GM23338 (cell line): ENCODE measurements around the gene SNX15. TPM values are rescaled to one million over a fixed set of nuclear protein-coding genes. Genes with fewer than 3 reads are reported as not detected.

ENCODE experiments used
- ATAC-seq: fragments of 200-7000 bp; cut with Tn5 transposase; 3 replicates; pipeline ENCODE4 v1.9.1; 2020
- DNase-seq: peaks from one replicate; pipeline ENCODE4 v3.0.0-alpha.2; 2015; ENCODE audit warnings: low spot score
- H2AFZ ChIP-seq: fragments of 200-600 bp; sonication (generic); 2 replicates; pipeline ENCODE4 v1.8.0; 2016; ENCODE audit warnings: antibody characterized with exemption, mild to moderate bottlenecking, moderate library complexity
- H3F3A ChIP-seq: fragments of 200-600 bp; sonication (generic); replicated peaks from 2 replicates; pipeline ENCODE4 v1.8.0; 2017; ENCODE audit warnings: antibody characterized with exemption, mixed run types, low read depth
- H3K27ac ChIP-seq: fragments of 200-600 bp; sonication (generic); 2 replicates; pipeline ENCODE4 v1.6.1; 2016; ENCODE audit warnings: low read depth
- H3K27me3 ChIP-seq: fragments of 200-600 bp; sonication (generic); 2 replicates; pipeline ENCODE4 v1.8.0; 2016; ENCODE audit warnings: mild to moderate bottlenecking, mixed run types, moderate library complexity; ENCODE audit not compliant: insufficient read depth
- H3K36me3 ChIP-seq: fragments of 200-600 bp; sonication (generic); 2 replicates; pipeline ENCODE4 v1.8.0; 2016; ENCODE audit warnings: mild to moderate bottlenecking; ENCODE audit not compliant: insufficient read depth
- H3K4me1 ChIP-seq: fragments of 200-600 bp; sonication (generic); 2 replicates; pipeline ENCODE4 v1.8.0; 2016; ENCODE audit warnings: mild to moderate bottlenecking, moderate library complexity; ENCODE audit not compliant: insufficient read depth
- H3K4me2 ChIP-seq: fragments of 200-600 bp; sonication (generic); 2 replicates; pipeline ENCODE4 v1.7.1; 2017; ENCODE audit warnings: mixed run types
- H3K4me3 ChIP-seq: fragments of 200-600 bp; sonication (generic); 2 replicates; pipeline ENCODE4 v1.6.1; 2016; ENCODE audit warnings: mixed run types
- H3K79me2 ChIP-seq: fragments of 200-600 bp; sonication (generic); replicated peaks from 2 replicates; pipeline ENCODE4 v1.8.0; 2017; ENCODE audit warnings: mild to moderate bottlenecking; ENCODE audit not compliant: insufficient read depth
- H3K9me2 ChIP-seq: fragments of 200-600 bp; sonication (generic); 2 replicates; pipeline ENCODE4 v1.8.0; 2017; ENCODE audit not compliant: insufficient read depth
- H4K20me1 ChIP-seq: fragments of 200-600 bp; sonication (generic); replicated peaks from 2 replicates; pipeline ENCODE4 v1.8.0; 2017; ENCODE audit warnings: mild to moderate bottlenecking; ENCODE audit not compliant: insufficient read depth
- H3K27ac Mint-ChIP-seq: 2 replicates; pipeline ENCODE4 v1.8.0; 2020; ENCODE audit warnings: inconsistent platforms, mild to moderate bottlenecking, moderate library complexity, mixed read lengths
- H3K27me3 Mint-ChIP-seq: 3 replicates; pipeline ENCODE4 v1.8.0; 2022; ENCODE audit warnings: low read depth, mild to moderate bottlenecking, moderate library complexity, mixed read lengths, inconsistent platforms; ENCODE audit not compliant: insufficient read depth, poor library complexity
- H3K36me3 Mint-ChIP-seq: 3 replicates; pipeline ENCODE4 v1.8.0; 2021; ENCODE audit warnings: low read depth, mild to moderate bottlenecking, inconsistent platforms, moderate library complexity, mixed read lengths
- H3K4me1 Mint-ChIP-seq: 3 replicates; pipeline ENCODE4 v1.8.0; 2020; ENCODE audit warnings: mild to moderate bottlenecking, inconsistent platforms, mixed read lengths
- H3K4me3 Mint-ChIP-seq: 3 replicates; pipeline ENCODE4 v1.8.0; 2021; ENCODE audit warnings: moderate library complexity, mild to moderate bottlenecking, inconsistent platforms, mixed read lengths
- H3K9me3 Mint-ChIP-seq: 3 replicates; pipeline ENCODE4 v1.8.0; 2020; ENCODE audit warnings: moderate library complexity, mild to moderate bottlenecking, inconsistent platforms, mixed read lengths
- CREB1 ChIP-seq: fragments of 250-450 bp; sonication (Bioruptor Pico); IDR thresholded peaks from 2 replicates; pipeline ENCODE4 v1.5.0; 2020; ENCODE audit warnings: low read depth, mild to moderate bottlenecking, moderate library complexity
- EZH2 ChIP-seq: fragments of 200-600 bp; sonication (generic); IDR thresholded peaks from one replicate; pipeline ENCODE4 v1.8.0; 2017; ENCODE audit warnings: antibody characterized with exemption, mild to moderate bottlenecking, low read depth; ENCODE audit not compliant: unreplicated experiment
- EZH2phosphoT487 ChIP-seq: fragments of 200-600 bp; sonication (generic); IDR thresholded peaks from one replicate; pipeline ENCODE4 v1.8.1; 2018; ENCODE audit warnings: antibody characterized with exemption; ENCODE audit not compliant: unreplicated experiment
- JUNB ChIP-seq: IDR thresholded peaks from one replicate; pipeline ENCODE4 v1.6.1; 2016; ENCODE audit warnings: antibody characterized with exemption; ENCODE audit not compliant: unreplicated experiment
- NANOG ChIP-seq: IDR thresholded peaks from 2 replicates; pipeline ENCODE4 v1.6.1; 2016; ENCODE audit warnings: antibody characterized with exemption, borderline replicate concordance
- POLR2AphosphoS5 ChIP-seq: IDR thresholded peaks from 2 replicates; pipeline ENCODE4 v1.6.1; 2016; ENCODE audit warnings: antibody characterized with exemption, low read depth
- STAT1 ChIP-seq: IDR thresholded peaks from one replicate; pipeline ENCODE4 v1.6.1; 2016; ENCODE audit warnings: antibody characterized with exemption; ENCODE audit not compliant: unreplicated experiment
- ZNF114 ChIP-seq: fragments of 250-450 bp; sonication (Bioruptor Pico); IDR thresholded peaks from 2 replicates; pipeline ENCODE4 v1.5.0; 2020; ENCODE audit warnings: mild to moderate bottlenecking, moderate library complexity
- ZNF331 ChIP-seq: fragments of 250-450 bp; sonication (Bioruptor Pico); IDR thresholded peaks from 2 replicates; pipeline ENCODE4 v1.5.0; 2020; ENCODE audit warnings: low read depth, mild to moderate bottlenecking, moderate library complexity
- polyA plus RNA-seq: library from polyadenylated mRNA; unstranded; fragments of >200 nt; fragmentation: Nextera tagmentation; extraction: Ambion mirVana; gene quantifications from 2 replicates; pipeline ENCODE4 v1.2.1, GENCODE V29; 2016
- total RNA-seq: library from RNA; depleted of rRNA; stranded (reverse); fragments of >200 nt; shearing (Covaris generic); gene quantifications from 2 replicates; pipeline ENCODE4 v1.2.3, GENCODE V29; 2014
- TF ChIP-seq, protein P1 (sequence below), 2 experiments: fragments of 200-600 bp in 1 of 2; sonication (generic) in 1 of 2; conservative IDR thresholded peaks; 2 replicates each; pipeline versions ENCODE4 v1.5.1 to v1.6.1; 2016 to 2017; ENCODE audit warnings: antibody characterized with exemption in 2 of 2, low read depth in 2 of 2, mild to moderate bottlenecking in 2 of 2, moderate library complexity in 1 of 2
- TF ChIP-seq, protein P2 (sequence below): fragments of 250-450 bp; sonication (Bioruptor Pico); IDR thresholded peaks from 2 replicates; pipeline ENCODE4 v1.5.0; 2020; ENCODE audit warnings: mild to moderate bottlenecking, moderate library complexity
- TF ChIP-seq, protein P3 (sequence below): IDR thresholded peaks from one replicate; pipeline ENCODE4 v1.6.1; 2018; ENCODE audit warnings: antibody characterized with exemption; ENCODE audit not compliant: unreplicated experiment
- TF ChIP-seq, protein P4 (sequence below): IDR thresholded peaks from 2 replicates; pipeline ENCODE4 v1.6.1; 2016; ENCODE audit warnings: antibody characterized with exemption

SNX15 gene
- total and polyA plus RNA-seq, 2 experiments from 2014 or later: 13.0 to 21.4 TPM

DNA sequence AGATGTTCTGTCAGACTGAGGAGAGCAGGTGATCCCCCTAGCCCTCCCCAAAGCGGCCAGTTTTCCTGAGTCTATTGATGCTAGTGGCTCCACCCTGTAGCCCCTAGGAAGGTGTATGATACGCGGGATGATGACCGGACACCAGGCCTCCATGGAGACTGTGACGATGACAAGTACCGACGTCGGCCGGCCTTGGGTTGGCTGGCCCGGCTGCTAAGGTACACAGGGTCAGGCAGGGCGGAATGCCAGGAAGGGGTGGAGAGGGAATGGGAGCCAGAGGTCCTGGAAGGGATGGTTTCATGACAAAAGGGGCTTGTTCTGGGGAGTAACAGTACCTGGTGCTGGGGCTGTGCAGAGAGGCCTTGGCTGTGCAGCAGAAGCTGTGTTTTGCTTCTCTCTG is 60.0 kb downstream of the SNX15 start:
- H3K9me2 ChIP-seq: no peaks in the 10 kb centered on the region
- H3K4me3 Mint-ChIP-seq: no peak overlapping the region
- H3K9me3 Mint-ChIP-seq: no peaks in the 10 kb centered on the region
- H3F3A ChIP-seq: 0 out of 2 replicates have a peak, but pooled peaks cover 4% of the 10 kb centered on the region
- H3K36me3 ChIP-seq: no peaks in the 10 kb centered on the region
- DNase-seq (no peak), ATAC-seq (no peak)
- H3K4me3 ChIP-seq: no peak overlapping the region
- no peak overlapping the region for H3K27ac ChIP-seq
- H3K79me2 ChIP-seq: peaks cover 22% of the 10 kb centered on the region
- peaks cover 8% of the 10 kb centered on the region; the same call in 1 of the 2 replicates for H3K4me1 ChIP-seq
- peaks cover 10% of the 10 kb centered on the region; the same call in 1 of the 2 replicates for H4K20me1 ChIP-seq
- H2AFZ ChIP-seq: no peak overlapping the region
- peaks cover 8% of the 10 kb centered on the region for H3K27me3 Mint-ChIP-seq
- H3K27ac Mint-ChIP-seq: no peak overlapping the region
- peaks cover 12% of the 10 kb centered on the region for H3K36me3 Mint-ChIP-seq
- TF ChIP-seq POLR2AphosphoS5 (no peak), ZNF331 (CRISPR knock-in tag) (no peak), JUNB (no peak), CREB1 (CRISPR knock-in tag) (no peak), STAT1 (no peak), EZH2phosphoT487 (no peak), NANOG (no peak), EZH2 (no peak), ZNF114 (no peak)
- TF ChIP-seq, protein P1, sequence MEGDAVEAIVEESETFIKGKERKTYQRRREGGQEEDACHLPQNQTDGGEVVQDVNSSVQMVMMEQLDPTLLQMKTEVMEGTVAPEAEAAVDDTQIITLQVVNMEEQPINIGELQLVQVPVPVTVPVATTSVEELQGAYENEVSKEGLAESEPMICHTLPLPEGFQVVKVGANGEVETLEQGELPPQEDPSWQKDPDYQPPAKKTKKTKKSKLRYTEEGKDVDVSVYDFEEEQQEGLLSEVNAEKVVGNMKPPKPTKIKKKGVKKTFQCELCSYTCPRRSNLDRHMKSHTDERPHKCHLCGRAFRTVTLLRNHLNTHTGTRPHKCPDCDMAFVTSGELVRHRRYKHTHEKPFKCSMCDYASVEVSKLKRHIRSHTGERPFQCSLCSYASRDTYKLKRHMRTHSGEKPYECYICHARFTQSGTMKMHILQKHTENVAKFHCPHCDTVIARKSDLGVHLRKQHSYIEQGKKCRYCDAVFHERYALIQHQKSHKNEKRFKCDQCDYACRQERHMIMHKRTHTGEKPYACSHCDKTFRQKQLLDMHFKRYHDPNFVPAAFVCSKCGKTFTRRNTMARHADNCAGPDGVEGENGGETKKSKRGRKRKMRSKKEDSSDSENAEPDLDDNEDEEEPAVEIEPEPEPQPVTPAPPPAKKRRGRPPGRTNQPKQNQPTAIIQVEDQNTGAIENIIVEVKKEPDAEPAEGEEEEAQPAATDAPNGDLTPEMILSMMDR (conservative IDR thresholded peaks at IDR 0.05; ENCODE audit: low read depth in 2 of 2): no peak
- TF ChIP-seq, protein P2, sequence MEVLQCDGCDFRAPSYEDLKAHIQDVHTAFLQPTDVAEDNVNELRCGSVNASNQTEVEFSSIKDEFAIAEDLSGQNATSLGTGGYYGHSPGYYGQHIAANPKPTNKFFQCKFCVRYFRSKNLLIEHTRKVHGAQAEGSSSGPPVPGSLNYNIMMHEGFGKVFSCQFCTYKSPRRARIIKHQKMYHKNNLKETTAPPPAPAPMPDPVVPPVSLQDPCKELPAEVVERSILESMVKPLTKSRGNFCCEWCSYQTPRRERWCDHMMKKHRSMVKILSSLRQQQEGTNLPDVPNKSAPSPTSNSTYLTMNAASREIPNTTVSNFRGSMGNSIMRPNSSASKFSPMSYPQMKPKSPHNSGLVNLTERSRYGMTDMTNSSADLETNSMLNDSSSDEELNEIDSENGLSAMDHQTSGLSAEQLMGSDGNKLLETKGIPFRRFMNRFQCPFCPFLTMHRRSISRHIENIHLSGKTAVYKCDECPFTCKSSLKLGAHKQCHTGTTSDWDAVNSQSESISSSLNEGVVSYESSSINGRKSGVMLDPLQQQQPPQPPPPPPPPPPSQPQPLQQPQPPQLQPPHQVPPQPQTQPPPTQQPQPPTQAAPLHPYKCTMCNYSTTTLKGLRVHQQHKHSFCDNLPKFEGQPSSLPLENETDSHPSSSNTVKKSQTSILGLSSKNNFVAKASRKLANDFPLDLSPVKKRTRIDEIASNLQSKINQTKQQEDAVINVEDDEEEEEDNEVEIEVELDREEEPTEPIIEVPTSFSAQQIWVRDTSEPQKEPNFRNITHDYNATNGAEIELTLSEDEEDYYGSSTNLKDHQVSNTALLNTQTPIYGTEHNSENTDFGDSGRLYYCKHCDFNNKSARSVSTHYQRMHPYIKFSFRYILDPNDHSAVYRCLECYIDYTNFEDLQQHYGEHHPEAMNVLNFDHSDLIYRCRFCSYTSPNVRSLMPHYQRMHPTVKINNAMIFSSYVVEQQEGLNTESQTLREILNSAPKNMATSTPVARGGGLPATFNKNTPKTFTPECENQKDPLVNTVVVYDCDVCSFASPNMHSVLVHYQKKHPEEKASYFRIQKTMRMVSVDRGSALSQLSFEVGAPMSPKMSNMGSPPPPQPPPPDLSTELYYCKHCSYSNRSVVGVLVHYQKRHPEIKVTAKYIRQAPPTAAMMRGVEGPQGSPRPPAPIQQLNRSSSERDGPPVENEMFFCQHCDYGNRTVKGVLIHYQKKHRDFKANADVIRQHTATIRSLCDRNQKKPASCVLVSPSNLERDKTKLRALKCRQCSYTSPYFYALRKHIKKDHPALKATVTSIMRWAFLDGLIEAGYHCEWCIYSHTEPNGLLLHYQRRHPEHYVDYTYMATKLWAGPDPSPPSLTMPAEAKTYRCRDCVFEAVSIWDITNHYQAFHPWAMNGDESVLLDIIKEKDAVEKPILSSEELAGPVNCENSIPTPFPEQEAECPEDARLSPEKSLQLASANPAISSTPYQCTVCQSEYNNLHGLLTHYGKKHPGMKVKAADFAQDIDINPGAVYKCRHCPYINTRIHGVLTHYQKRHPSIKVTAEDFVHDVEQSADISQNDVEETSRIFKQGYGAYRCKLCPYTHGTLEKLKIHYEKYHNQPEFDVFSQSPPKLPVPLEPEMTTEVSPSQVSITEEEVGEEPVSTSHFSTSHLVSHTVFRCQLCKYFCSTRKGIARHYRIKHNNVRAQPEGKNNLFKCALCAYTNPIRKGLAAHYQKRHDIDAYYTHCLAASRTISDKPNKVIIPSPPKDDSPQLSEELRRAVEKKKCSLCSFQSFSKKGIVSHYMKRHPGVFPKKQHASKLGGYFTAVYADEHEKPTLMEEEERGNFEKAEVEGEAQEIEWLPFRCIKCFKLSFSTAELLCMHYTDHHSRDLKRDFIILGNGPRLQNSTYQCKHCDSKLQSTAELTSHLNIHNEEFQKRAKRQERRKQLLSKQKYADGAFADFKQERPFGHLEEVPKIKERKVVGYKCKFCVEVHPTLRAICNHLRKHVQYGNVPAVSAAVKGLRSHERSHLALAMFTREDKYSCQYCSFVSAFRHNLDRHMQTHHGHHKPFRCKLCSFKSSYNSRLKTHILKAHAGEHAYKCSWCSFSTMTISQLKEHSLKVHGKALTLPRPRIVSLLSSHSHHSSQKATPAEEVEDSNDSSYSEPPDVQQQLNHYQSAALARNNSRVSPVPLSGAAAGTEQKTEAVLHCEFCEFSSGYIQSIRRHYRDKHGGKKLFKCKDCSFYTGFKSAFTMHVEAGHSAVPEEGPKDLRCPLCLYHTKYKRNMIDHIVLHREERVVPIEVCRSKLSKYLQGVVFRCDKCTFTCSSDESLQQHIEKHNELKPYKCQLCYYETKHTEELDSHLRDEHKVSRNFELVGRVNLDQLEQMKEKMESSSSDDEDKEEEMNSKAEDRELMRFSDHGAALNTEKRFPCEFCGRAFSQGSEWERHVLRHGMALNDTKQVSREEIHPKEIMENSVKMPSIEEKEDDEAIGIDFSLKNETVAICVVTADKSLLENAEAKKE (CRISPR knock-in tag): no peak
- TF ChIP-seq, protein P3, sequence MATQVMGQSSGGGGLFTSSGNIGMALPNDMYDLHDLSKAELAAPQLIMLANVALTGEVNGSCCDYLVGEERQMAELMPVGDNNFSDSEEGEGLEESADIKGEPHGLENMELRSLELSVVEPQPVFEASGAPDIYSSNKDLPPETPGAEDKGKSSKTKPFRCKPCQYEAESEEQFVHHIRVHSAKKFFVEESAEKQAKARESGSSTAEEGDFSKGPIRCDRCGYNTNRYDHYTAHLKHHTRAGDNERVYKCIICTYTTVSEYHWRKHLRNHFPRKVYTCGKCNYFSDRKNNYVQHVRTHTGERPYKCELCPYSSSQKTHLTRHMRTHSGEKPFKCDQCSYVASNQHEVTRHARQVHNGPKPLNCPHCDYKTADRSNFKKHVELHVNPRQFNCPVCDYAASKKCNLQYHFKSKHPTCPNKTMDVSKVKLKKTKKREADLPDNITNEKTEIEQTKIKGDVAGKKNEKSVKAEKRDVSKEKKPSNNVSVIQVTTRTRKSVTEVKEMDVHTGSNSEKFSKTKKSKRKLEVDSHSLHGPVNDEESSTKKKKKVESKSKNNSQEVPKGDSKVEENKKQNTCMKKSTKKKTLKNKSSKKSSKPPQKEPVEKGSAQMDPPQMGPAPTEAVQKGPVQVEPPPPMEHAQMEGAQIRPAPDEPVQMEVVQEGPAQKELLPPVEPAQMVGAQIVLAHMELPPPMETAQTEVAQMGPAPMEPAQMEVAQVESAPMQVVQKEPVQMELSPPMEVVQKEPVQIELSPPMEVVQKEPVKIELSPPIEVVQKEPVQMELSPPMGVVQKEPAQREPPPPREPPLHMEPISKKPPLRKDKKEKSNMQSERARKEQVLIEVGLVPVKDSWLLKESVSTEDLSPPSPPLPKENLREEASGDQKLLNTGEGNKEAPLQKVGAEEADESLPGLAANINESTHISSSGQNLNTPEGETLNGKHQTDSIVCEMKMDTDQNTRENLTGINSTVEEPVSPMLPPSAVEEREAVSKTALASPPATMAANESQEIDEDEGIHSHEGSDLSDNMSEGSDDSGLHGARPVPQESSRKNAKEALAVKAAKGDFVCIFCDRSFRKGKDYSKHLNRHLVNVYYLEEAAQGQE: no peak
- TF ChIP-seq, protein P4, sequence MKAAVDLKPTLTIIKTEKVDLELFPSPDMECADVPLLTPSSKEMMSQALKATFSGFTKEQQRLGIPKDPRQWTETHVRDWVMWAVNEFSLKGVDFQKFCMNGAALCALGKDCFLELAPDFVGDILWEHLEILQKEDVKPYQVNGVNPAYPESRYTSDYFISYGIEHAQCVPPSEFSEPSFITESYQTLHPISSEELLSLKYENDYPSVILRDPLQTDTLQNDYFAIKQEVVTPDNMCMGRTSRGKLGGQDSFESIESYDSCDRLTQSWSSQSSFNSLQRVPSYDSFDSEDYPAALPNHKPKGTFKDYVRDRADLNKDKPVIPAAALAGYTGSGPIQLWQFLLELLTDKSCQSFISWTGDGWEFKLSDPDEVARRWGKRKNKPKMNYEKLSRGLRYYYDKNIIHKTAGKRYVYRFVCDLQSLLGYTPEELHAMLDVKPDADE: no peak
- H3K27me3 ChIP-seq: no peaks in the 10 kb centered on the region
- peaks cover 13% of the 10 kb centered on the region for H3K4me1 Mint-ChIP-seq
- H3K4me2 ChIP-seq: no peak overlapping the region
